ENCODE data around the gene RALGPS2. TPM values are rescaled to one million over a fixed set of nuclear protein-coding genes. Genes with fewer than 3 reads are reported as not detected.

RALGPS2 gene
- polyA plus RNA-seq, 1 of the 3 experiments (the other 2 are of a cell fraction), result 5.1 TPM

DNA sequence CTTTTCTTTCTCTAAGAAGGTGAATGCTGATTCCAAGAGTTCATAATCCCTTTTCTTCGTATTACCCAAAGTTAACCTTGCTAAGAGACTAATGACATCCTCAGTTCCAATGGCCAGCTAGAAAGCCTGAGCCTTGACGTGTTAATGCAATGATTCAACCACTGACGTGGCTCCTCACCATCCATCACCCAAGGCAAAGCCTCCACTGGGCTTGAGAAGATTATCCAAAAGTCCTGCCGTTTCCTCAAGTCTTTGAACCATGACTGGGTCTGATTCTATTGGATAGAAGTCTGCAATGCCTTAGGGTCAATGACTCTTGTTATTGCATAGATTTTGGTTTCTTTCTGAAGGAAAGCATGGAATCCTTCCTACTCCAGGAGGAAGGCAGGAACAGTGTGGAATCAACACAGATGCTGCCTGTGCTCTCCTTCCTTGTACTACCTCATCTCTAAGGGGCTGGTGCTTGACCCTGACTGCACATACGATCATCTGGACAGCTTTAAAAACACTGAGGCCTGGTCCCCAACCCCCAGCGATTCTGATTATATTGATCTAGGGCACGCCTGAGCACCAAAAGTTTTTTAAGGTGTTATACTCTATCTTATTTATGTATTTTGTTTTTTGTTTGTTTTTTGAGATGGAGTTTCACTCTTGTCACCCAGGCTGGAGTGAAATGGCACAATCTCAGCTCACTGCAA, 215.2 kb downstream of the RALGPS2 start:
- no peaks in the 10 kb centered on the region for H3K27me3 ChIP-seq (ENCODE audit: insufficient read depth)
- no peaks in the 10 kb centered on the region for H3K36me3 ChIP-seq (replicated peaks in 1 of 2; ENCODE audit: control insufficient read depth in 1 of 2, insufficient read depth in 2 of 2, low read length in 1 of 2)
- TF ChIP-seq, protein P1, sequence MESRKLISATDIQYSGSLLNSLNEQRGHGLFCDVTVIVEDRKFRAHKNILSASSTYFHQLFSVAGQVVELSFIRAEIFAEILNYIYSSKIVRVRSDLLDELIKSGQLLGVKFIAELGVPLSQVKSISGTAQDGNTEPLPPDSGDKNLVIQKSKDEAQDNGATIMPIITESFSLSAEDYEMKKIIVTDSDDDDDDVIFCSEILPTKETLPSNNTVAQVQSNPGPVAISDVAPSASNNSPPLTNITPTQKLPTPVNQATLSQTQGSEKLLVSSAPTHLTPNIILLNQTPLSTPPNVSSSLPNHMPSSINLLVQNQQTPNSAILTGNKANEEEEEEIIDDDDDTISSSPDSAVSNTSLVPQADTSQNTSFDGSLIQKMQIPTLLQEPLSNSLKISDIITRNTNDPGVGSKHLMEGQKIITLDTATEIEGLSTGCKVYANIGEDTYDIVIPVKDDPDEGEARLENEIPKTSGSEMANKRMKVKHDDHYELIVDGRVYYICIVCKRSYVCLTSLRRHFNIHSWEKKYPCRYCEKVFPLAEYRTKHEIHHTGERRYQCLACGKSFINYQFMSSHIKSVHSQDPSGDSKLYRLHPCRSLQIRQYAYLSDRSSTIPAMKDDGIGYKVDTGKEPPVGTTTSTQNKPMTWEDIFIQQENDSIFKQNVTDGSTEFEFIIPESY (IDR thresholded peaks at IDR 0.05; ENCODE audit: borderline replicate concordance, low read depth), result no peak
- H3K4me1 ChIP-seq (ENCODE audit: control insufficient read depth in 1 of 2, insufficient read depth in 2 of 2, low read depth in 1 of 2, low read length in 1 of 2), result no peaks in the 10 kb centered on the region
- no peak for DNase-seq
- CTCF ChIA-PET, result interaction anchor here (0.8 to 1.7 kb wide), 3 partner anchors 11 to 63 kb away, joined by 3 to 4 read pairs (median 3); no protein-coding TSS in a partner anchor
- no peaks in the 10 kb centered on the region for H3K9me3 ChIP-seq
- H2AFZ ChIP-seq (ENCODE audit: low read depth), result no peak overlapping the region
- no peaks in the 10 kb centered on the region for H3K9me2 ChIP-seq
- H3K9ac ChIP-seq, result no peak overlapping the region
- no peaks in the 10 kb centered on the region for H3F3A ChIP-seq (replicated peaks; ENCODE audit: insufficient read depth)
- POLR2A ChIA-PET, result no interaction called here
- no peak overlapping the region for H3K4me3 ChIP-seq (ENCODE audit: low read depth in 2 of 2, low read length in 1 of 2)
- WGBS (ENCODE audit: low lambda C conversion rate), result 69% methylated on average over 7 of the region's 7 CpGs
- H3K4me2 ChIP-seq, result no peak overlapping the region
- no peaks in the 10 kb centered on the region for H3K79me2 ChIP-seq (ENCODE audit: insufficient read depth)
- no peak overlapping the region for H3K27ac ChIP-seq (ENCODE audit: low read depth in 2 of 2, low read length in 1 of 2)
- H4K20me1 ChIP-seq (ENCODE audit: insufficient read depth), result no peaks in the 10 kb centered on the region

DNA sequence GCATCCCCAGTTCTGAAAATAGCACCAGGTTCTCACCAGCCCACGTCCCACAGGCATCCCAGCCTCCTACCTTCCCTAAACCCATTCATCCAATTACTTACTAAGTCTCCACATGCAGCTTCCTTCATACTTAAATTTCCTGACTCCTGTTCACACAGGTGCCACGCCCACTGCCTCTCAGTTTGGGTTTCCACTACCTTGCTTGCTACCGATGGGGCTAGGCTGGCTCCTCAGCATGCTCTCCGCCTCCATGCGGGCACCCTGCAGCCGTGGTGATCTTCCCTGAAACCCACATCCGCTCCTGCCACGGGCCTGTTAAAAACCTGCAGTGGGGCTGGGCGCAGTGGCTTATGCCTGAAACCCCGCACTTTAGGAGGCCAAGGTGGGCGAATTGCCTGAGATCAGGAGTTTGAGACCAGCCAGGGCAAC, 216.2 kb downstream of the RALGPS2 start:
- Histone ChIP-seq H3K4me3 (ENCODE audit: low read depth in 2 of 2, low read length in 1 of 2) (no peak overlapping the region), H3K4me1 (ENCODE audit: control insufficient read depth in 1 of 2, insufficient read depth in 2 of 2, low read depth in 1 of 2, low read length in 1 of 2) (no peaks in the 10 kb centered on the region), H3K9me2 (no peaks in the 10 kb centered on the region), H3K9ac (no peak overlapping the region), H3F3A (replicated peaks; ENCODE audit: insufficient read depth) (no peaks in the 10 kb centered on the region), H3K36me3 (replicated peaks in 1 of 2; ENCODE audit: control insufficient read depth in 1 of 2, insufficient read depth in 2 of 2, low read length in 1 of 2) (no peaks in the 10 kb centered on the region), H3K79me2 (ENCODE audit: insufficient read depth) (no peaks in the 10 kb centered on the region), H2AFZ (ENCODE audit: low read depth) (no peak overlapping the region), H3K27ac (ENCODE audit: low read depth in 2 of 2, low read length in 1 of 2) (no peak overlapping the region), H3K4me2 (no peak overlapping the region), H3K9me3 (no peaks in the 10 kb centered on the region), H4K20me1 (ENCODE audit: insufficient read depth) (no peaks in the 10 kb centered on the region), H3K27me3 (ENCODE audit: insufficient read depth) (no peaks in the 10 kb centered on the region)
- ChIA-PET POLR2A (no interaction called here), CTCF (interaction anchor here (2.0 kb wide), 1 partner anchor 62 kb away, joined by 6 read pairs; no protein-coding TSS in a partner anchor)
- WGBS (ENCODE audit: low lambda C conversion rate), result 87% methylated on average over 9 of the region's 11 CpGs
- DNase-seq, result no peak
- TF ChIP-seq SIN3A (IDR thresholded peaks at IDR 0.05; ENCODE audit: borderline replicate concordance, low read depth, low read length) (no peak), RAD21 (IDR thresholded peaks at IDR 0.05; ENCODE audit: low read length) (no peak), RXRA (IDR thresholded peaks at IDR 0.05; ENCODE audit: borderline replicate concordance, low read depth) (no peak), ELF1 (IDR thresholded peaks at IDR 0.05) (no peak), FOXM1 (IDR thresholded peaks at IDR 0.05; ENCODE audit: low read depth) (no peak), CHD2 (IDR thresholded peaks at IDR 0.05; ENCODE audit: low read length, partially characterized antibody) (no peak), TEAD4 (IDR thresholded peaks at IDR 0.05; ENCODE audit: borderline replicate concordance, insufficient read depth) (no peak)
- TF ChIP-seq, protein P2, sequence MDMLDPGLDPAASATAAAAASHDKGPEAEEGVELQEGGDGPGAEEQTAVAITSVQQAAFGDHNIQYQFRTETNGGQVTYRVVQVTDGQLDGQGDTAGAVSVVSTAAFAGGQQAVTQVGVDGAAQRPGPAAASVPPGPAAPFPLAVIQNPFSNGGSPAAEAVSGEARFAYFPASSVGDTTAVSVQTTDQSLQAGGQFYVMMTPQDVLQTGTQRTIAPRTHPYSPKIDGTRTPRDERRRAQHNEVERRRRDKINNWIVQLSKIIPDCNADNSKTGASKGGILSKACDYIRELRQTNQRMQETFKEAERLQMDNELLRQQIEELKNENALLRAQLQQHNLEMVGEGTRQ (IDR thresholded peaks at IDR 0.05; ENCODE audit: borderline replicate concordance, low read depth, low read length), result no peak
- TF ChIP-seq, protein P3, sequence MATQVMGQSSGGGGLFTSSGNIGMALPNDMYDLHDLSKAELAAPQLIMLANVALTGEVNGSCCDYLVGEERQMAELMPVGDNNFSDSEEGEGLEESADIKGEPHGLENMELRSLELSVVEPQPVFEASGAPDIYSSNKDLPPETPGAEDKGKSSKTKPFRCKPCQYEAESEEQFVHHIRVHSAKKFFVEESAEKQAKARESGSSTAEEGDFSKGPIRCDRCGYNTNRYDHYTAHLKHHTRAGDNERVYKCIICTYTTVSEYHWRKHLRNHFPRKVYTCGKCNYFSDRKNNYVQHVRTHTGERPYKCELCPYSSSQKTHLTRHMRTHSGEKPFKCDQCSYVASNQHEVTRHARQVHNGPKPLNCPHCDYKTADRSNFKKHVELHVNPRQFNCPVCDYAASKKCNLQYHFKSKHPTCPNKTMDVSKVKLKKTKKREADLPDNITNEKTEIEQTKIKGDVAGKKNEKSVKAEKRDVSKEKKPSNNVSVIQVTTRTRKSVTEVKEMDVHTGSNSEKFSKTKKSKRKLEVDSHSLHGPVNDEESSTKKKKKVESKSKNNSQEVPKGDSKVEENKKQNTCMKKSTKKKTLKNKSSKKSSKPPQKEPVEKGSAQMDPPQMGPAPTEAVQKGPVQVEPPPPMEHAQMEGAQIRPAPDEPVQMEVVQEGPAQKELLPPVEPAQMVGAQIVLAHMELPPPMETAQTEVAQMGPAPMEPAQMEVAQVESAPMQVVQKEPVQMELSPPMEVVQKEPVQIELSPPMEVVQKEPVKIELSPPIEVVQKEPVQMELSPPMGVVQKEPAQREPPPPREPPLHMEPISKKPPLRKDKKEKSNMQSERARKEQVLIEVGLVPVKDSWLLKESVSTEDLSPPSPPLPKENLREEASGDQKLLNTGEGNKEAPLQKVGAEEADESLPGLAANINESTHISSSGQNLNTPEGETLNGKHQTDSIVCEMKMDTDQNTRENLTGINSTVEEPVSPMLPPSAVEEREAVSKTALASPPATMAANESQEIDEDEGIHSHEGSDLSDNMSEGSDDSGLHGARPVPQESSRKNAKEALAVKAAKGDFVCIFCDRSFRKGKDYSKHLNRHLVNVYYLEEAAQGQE (IDR thresholded peaks at IDR 0.05; ENCODE audit: low read depth, low read length), result no peak
